ENCODE data around the gene CSHL1.

The CSHL1 gene

GRCh38 chr17:63911041-63911635, at the start of gene CSHL1:
CSHL1 (minus strand) TSS chr17:63911258; CDS start chr17:63911196, 62 bp downstream.
- Histone ChIP-seq H3K27me3 (replicated peaks; ENCODE audit: control insufficient read depth, insufficient read depth, low read length) (no peaks in the 10 kb centered on the region; the same call in 1 of the 2 replicates), H3K4me3 (replicated peaks; ENCODE audit: low read depth, low read length) (no peak within 1 kb of the TSS), H3K36me3 (ENCODE audit: control insufficient read depth, insufficient read depth, low read length) (no peaks in the 10 kb centered on the region)
- TF ChIP-seq, protein P1, sequence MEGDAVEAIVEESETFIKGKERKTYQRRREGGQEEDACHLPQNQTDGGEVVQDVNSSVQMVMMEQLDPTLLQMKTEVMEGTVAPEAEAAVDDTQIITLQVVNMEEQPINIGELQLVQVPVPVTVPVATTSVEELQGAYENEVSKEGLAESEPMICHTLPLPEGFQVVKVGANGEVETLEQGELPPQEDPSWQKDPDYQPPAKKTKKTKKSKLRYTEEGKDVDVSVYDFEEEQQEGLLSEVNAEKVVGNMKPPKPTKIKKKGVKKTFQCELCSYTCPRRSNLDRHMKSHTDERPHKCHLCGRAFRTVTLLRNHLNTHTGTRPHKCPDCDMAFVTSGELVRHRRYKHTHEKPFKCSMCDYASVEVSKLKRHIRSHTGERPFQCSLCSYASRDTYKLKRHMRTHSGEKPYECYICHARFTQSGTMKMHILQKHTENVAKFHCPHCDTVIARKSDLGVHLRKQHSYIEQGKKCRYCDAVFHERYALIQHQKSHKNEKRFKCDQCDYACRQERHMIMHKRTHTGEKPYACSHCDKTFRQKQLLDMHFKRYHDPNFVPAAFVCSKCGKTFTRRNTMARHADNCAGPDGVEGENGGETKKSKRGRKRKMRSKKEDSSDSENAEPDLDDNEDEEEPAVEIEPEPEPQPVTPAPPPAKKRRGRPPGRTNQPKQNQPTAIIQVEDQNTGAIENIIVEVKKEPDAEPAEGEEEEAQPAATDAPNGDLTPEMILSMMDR (IDR thresholded peaks at IDR 0.05; ENCODE audit: insufficient read depth, low read length, poor library complexity, severe bottlenecking), result no peak
- no peak for DNase-seq (ENCODE audit: extremely low read depth, insufficient read length)

GRCh38 chr17:63960430-63960829, 49.4 kb upstream of the CSHL1 start:
- Histone ChIP-seq H3K36me3 (ENCODE audit: control insufficient read depth, insufficient read depth, low read length) (no peaks in the 10 kb centered on the region), H3K4me3 (replicated peaks; ENCODE audit: low read depth, low read length) (no peak overlapping the region), H3K27me3 (replicated peaks; ENCODE audit: control insufficient read depth, insufficient read depth, low read length) (no peaks in the 10 kb centered on the region)
- DNase-seq (ENCODE audit: extremely low read depth, insufficient read length), result no peak
- TF ChIP-seq, protein P1 (IDR thresholded peaks at IDR 0.05; ENCODE audit: insufficient read depth, low read length, poor library complexity, severe bottlenecking), result no peak

GRCh38 chr17:63960006-63960405, 48.9 kb upstream of the CSHL1 start:
- no peak for DNase-seq (ENCODE audit: extremely low read depth, insufficient read length)
- TF ChIP-seq, protein P1 (IDR thresholded peaks at IDR 0.05; ENCODE audit: insufficient read depth, low read length, poor library complexity, severe bottlenecking), result no peak
- no peaks in the 10 kb centered on the region for H3K36me3 ChIP-seq (ENCODE audit: control insufficient read depth, insufficient read depth, low read length)
- no peak overlapping the region for H3K4me3 ChIP-seq (replicated peaks; ENCODE audit: low read depth, low read length)
- no peaks in the 10 kb centered on the region for H3K27me3 ChIP-seq (replicated peaks; ENCODE audit: control insufficient read depth, insufficient read depth, low read length)

DNA sequence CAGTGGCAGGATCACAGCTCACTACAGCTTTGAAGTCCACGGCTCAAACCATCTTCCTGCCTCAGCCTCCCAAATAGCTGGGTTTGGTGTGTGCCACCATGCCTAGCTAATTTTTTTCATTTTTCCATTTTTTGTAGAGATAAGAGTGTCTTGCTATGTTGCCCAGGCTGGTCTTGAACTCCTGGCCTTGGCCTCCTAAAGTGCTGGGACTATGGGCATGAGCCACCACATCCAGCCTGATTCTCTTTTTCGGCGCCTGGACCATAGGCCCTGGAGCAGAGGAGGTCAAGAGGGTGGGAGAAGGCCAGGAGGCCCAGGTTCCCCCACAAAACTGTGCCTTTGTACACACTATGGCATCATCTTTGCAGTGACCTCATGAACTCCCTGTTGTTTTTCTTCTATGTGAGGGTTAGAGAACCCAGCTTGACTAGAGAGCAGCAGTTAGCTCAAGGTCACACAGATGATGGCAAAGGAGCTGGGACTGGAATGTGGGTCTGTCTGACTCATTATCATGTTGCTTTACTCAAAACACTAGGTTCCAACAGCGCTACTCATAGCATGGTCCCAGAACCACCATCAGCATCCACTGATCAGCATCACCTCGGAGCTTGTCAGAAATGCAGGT, 45.4 kb upstream of the CSHL1 start:
- TF ChIP-seq, protein P1 (IDR thresholded peaks at IDR 0.05; ENCODE audit: insufficient read depth, low read length, poor library complexity, severe bottlenecking), result no peak
- Histone ChIP-seq H3K36me3 (ENCODE audit: control insufficient read depth, insufficient read depth, low read length) (no peaks in the 10 kb centered on the region), H3K4me3 (replicated peaks; ENCODE audit: low read depth, low read length) (no peak overlapping the region), H3K27me3 (replicated peaks; ENCODE audit: control insufficient read depth, insufficient read depth, low read length) (no peaks in the 10 kb centered on the region)
- DNase-seq (ENCODE audit: extremely low read depth, insufficient read length), result no peak

- no peak overlapping the region for H3K4me3 ChIP-seq (replicated peaks; ENCODE audit: low read depth, low read length)
- no peaks in the 10 kb centered on the region for H3K36me3 ChIP-seq (ENCODE audit: control insufficient read depth, insufficient read depth, low read length)
- TF ChIP-seq, protein P1 (IDR thresholded peaks at IDR 0.05; ENCODE audit: insufficient read depth, low read length, poor library complexity, severe bottlenecking), result no peak
- H3K27me3 ChIP-seq (replicated peaks; ENCODE audit: control insufficient read depth, insufficient read depth, low read length), result no peaks in the 10 kb centered on the region
- no peak for DNase-seq (ENCODE audit: extremely low read depth, insufficient read length)
These were observed 44.7 kb upstream of the CSHL1 start for GRCh38 chr17:63955791-63956190.

Data from GM06990 (cell line).